HG03354 (cell line): Measurements from ENCODE around the gene TM4SF1.
"Not testable (repeated sequence)": the region's sequence is repeated elsewhere in the genome, so short reads cannot be mapped to it uniquely, and the experiment has no call there.

Source experiments
- ATAC-seq: cut with Tn5 transposase; IDR thresholded peaks from one replicate; pipeline ENCODE4 v1.9.1; 2021; ENCODE audit warnings: mild to moderate bottlenecking; ENCODE audit not compliant: unreplicated experiment, poor library complexity, severe bottlenecking

Gene TM4SF1

DNA sequence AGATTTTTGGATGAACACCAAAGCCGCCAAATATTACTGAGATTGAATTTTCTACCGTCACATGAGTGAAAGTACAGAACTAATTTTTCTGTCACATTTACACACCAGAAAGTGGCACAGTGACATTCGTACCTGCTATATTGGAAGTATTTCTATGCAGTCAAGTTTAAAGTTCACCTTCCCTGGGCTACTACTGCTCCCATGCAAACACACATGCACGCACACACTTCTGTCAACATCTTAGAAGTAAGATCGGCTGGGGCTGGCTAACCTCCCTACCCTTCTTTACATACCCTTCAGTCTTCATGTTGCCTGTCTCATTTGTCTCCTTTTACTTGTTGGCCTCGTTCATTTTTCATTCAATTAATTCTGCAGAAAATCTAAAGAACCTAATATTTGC, 19.0 kb upstream of the TM4SF1 start:
- ATAC-seq = no peak

DNA sequence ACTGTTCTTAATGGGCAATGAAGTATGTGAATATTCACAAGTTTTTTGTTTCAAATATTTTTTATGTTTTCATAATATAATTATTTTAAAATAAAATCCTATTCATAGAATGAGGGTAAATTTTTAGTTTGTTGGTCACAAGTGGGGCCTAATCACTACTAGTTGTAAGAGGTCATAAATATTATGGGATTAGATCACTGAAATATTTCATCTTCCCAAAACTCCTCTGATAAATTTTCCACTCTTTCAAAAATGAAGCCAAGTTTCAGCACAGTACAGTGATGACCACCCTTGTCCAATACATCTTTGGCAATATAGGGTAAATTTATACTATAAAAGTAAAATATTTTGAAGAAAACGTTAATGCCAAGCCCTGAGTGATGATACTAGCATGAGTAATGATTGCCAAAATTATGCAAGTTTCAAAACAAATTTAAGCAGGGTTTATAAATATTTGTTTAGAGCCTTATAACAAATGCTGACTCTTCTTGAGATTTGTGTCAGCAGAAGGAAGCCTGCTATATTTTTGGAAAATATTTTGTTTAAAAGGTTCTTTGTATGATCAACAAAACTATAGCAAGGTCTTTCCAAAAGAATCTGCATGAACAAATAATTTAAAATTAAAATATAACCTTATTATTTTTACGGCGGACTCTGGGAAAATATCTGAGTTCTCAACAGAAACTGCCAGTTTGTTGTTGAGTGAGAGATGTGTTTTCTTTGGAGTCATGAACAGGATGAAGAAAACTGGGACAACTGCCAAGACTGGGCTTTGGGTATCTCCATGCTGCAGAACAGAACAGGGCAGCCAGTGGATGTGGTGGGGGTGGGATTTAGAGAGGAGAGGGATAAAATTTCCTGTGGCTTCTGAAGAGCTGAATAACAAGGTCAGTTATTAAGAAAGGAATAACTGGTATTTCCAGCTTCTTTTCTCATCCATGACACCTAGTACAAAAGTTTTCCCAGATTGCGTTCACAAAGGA, 17.9 kb upstream of the TM4SF1 start:
- no peak for ATAC-seq

- peak; percentile 95 for ATAC-seq
Observed at GRCh38 chr3:149393345-149394160, 16.1 kb upstream of the TM4SF1 start.

- ATAC-seq = no peak
Observed at GRCh38 chr3:149391960-149392359, 14.5 kb upstream of the TM4SF1 start.

GRCh38 chr3:149390772-149391212, 13.3 kb upstream of the TM4SF1 start:
- ATAC-seq = no peak

DNA sequence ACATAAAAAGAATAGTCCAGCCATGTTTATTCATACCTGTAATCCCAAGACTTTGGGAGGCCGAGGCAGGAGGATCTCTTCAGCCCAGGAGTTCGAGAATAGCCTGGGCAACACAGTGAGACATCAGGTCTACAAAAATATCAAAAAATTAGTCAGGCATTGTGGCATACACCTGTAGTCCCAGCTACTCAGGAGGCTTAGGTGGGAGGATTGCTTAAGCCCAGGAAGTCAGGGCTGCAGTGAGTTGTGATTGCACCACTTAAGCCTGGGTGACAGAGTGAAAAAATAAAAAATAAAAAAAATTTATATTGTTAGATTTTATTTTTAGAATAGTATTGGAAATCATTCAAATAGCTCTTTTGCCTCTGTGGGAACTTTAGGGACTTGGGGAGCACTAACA, 12.8 kb upstream of the TM4SF1 start:
- ATAC-seq = no peak

DNA sequence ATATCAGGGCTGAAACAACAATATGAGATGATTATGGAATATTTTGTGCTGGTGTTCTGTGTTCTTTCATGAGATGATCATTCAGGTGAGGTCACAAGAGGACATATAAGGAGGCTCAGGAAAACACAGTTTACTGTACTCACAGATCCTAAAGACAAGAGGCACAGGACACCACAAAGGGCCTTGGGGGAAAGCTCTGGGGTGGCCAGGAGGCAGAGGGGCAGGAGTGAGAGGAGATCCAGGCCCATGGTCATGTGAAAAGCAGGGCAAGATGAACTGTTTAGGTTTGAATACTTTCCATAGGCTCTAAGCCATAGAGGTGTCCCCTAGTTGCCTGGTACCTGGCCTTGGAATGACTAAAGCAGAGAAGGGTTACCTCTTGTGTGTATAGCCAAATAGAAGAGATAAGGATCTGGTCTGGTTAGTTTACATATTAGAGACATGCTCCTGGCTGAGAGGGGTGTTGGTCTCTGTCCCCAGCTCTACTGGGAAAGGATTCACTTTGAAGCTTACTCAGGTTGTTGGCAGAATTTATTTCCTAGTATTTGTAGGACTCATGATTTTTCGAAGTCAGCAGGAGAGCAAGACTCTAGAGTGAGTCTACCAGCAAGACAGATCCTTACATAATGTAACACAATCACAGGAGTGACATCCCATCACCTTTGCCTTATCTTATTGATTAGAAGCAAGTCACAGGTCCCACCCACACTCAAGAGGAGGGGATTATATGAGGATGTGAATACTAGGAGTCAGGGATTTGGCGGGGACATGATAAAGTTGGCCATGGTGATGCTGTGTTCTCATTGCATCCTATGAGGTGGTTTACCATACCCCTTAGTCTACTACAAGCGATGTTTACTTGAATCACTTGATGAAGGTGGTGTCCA, 11.3 kb upstream of the TM4SF1 start:
- no peak for ATAC-seq

DNA sequence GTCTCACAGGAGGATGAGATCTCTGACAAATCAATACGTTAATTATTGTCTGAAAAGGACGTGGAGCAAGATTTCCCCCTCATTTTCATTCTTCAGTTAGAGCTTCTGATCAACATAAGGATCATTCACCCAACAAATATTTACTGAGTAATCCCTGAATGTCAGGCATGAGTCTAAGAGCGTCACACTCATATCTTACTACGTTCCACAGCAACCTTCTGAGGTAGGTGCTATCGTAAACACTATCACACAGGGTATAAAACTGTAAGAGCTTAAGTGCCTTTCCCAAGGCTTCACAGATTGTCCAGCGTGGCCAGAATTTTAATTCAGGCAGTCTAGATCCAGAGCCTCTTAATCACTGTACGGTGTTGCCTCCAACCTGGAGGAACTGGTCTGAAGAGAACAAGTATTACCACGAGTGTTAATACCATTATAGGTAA, 10.6 kb upstream of the TM4SF1 start:
- ATAC-seq = no peak

- ATAC-seq = no peak
Observed at GRCh38 chr3:149386299-149386606, 8.8 kb upstream of the TM4SF1 start.

- ATAC-seq = no peak
Observed at GRCh38 chr3:149385617-149386298, 8.3 kb upstream of the TM4SF1 start.

GRCh38 chr3:149384911-149385321, 7.5 kb upstream of the TM4SF1 start:
- ATAC-seq = no peak

GRCh38 chr3:149384167-149384566, 6.7 kb upstream of the TM4SF1 start:
- no peak for ATAC-seq

DNA sequence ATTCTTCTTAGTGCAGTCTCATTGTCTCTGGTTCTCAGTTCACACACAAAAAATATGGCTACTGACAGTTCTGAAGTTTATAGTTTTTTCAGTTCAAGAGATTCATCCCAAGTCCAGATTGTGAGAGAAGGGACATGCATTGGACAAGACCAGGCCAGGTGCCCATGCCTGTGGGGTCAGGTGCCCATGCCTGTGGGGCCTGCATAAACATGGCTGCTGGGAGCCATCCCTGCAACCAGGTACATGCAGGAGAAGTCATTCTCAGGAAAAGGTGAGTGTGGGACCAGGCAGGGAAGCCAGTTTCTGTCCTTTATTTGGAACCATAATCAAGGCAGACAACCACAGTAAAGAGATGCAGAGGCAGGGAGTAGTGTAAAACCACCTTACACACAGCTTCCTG, 6.3 kb upstream of the TM4SF1 start:
- ATAC-seq = no peak

- no peak for ATAC-seq
Observed at GRCh38 chr3:149382518-149382917, 5.1 kb upstream of the TM4SF1 start.

DNA sequence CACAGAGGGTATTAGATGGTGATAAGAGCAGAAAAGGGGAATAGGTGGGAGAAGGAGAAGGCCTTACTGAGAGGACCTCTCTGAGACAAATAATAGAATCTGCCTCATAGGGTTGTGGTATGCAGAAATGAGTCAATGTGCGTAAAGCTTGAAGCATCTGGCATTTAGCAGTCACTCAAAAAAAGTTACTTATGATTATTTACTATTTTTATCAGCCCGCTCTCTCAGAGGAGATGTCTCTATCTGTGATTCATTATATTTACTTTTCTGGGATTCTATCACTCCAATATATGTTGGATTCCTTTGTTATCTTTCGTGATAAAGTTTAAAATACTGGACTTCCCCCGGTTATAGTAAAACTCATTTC, 4.6 kb upstream of the TM4SF1 start:
- no peak for ATAC-seq

DNA sequence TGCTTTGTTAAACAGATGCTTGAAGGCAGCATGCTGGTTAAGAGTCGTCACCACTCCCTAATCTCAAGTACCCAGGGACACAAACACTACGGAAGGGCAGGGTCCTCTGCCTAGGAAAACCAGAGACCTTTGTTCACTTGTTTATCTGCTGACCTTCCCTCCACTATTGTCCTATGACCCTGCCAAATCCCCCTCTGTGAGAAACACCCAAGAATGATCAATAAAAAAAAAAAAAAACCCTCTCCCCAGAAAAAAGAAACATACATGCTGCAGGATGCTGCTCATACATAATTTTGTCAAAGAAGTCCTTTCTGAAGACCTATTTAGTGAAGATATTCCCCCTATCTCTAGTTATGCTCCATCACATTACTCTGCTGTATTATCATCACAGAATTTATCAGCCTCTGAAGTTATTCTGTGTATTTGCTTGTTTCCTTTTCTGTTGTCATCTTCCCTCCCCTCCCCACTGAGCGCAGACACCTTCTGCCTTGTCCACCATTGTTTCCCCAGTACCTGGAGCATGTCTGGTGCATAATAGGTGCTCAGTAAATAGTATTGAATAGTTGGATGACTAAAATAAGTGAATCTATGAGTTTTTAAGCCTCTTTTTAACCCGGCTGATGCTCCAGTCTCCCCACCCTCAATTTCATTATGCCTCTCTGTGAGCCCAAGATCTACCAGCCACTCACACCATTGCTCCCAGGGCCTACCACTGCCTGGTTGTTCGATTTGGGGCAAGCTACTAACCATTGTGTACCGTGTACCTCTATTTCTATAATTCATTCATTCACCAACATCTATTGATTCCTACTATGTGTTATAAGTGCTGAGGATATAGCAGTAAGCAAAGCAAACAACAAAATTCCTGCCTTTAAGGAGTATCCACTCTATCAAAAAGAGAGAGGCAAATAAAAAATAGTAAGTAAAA, 4.0 kb upstream of the TM4SF1 start:
- no peak for ATAC-seq

DNA sequence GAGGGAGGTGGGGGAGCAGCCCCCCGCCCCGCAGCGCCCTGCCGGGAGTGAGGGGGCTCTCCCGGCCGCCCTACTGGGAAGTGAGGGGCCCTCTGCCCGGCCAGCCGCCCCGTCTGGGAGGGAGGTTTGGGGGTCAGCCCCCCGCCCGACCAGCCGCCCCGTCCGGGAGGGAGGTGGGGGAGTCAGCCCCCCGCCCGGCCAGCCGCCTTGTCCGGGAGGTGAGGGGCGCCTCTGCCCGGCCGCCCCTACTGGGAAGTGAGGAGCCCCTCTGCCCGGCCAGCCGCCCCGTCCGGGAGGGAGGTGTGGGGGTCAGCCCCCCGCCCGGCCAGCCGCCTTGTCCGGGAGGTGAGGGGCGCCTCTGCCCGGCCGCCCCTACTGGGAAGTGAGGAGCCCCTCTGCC, 2.8 kb upstream of the TM4SF1 start:
- not testable (repeated sequence) for ATAC-seq
